Measurements from ENCODE around the gene MET. TPM values are rescaled to one million over a fixed set of nuclear protein-coding genes. Genes with fewer than 3 reads are reported as not detected.

MET gene
- total and polyA plus RNA-seq, 2 donors (not counting 1 experiment from before 2014, with no cell fraction given) = 33.4 to 44.4 TPM

- Histone ChIP-seq H4K20me1 (ENCODE audit: control insufficient read depth, extremely low read depth, insufficient read depth, low read length) (no peaks in the 10 kb centered on the region), H3K9ac (ENCODE audit: insufficient read depth, low read length) (no peak overlapping the region), H3K79me2 (ENCODE audit: control insufficient read depth, insufficient read depth, low read length) (no peaks in the 10 kb centered on the region), H3K27me3 (ENCODE audit: control insufficient read depth, insufficient read depth, low read length) (peaks cover 8% of the 10 kb centered on the region), H3K9me3 (ENCODE audit: control insufficient read depth, insufficient read depth, low read depth, low read length) (no peaks in the 10 kb centered on the region), H3K4me3 (replicated peaks in 1 of 4; ENCODE audit: control extremely low read depth in 1 of 4, insufficient read depth in 1 of 4, low read depth in 3 of 4, low read length in 4 of 4) (no peak overlapping the region), H3K4me2 (ENCODE audit: extremely low read depth, insufficient read depth, low read length) (no peak overlapping the region), H3K27ac (ENCODE audit: insufficient read depth, low read length) (no peak overlapping the region), H2AFZ (ENCODE audit: low read length) (no peak overlapping the region), H3K4me1 (ENCODE audit: control insufficient read depth, extremely low read depth, insufficient read depth, low read length) (no peaks in the 10 kb centered on the region), H3K36me3 (ENCODE audit: control insufficient read depth, insufficient read depth, low read length) (no peaks in the 10 kb centered on the region)
- no peak for TF ChIP-seq EZH2 (IDR thresholded peaks at IDR 0.05; ENCODE audit: low read length, missing control alignments)
- TF ChIP-seq, protein P1, sequence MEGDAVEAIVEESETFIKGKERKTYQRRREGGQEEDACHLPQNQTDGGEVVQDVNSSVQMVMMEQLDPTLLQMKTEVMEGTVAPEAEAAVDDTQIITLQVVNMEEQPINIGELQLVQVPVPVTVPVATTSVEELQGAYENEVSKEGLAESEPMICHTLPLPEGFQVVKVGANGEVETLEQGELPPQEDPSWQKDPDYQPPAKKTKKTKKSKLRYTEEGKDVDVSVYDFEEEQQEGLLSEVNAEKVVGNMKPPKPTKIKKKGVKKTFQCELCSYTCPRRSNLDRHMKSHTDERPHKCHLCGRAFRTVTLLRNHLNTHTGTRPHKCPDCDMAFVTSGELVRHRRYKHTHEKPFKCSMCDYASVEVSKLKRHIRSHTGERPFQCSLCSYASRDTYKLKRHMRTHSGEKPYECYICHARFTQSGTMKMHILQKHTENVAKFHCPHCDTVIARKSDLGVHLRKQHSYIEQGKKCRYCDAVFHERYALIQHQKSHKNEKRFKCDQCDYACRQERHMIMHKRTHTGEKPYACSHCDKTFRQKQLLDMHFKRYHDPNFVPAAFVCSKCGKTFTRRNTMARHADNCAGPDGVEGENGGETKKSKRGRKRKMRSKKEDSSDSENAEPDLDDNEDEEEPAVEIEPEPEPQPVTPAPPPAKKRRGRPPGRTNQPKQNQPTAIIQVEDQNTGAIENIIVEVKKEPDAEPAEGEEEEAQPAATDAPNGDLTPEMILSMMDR (conservative IDR thresholded peaks at IDR 0.05 in 1 of 2, IDR thresholded peaks at IDR 0.05 in 1 of 2; ENCODE audit: low read depth in 1 of 2, low read length in 2 of 2) = no peak
- DNase-seq (ENCODE audit: low read depth in 2 of 2) = no peak
Measured at GRCh38 chr7:116829493-116829892, 157.5 kb downstream of the MET start.

- Histone ChIP-seq H3K9ac (ENCODE audit: insufficient read depth, low read length) (no peak overlapping the region), H3K27me3 (ENCODE audit: control insufficient read depth, insufficient read depth, low read length) (no peaks in the 10 kb centered on the region), H3K79me2 (ENCODE audit: control insufficient read depth, insufficient read depth, low read length) (no peaks in the 10 kb centered on the region), H2AFZ (ENCODE audit: low read length) (no peak overlapping the region), H3K4me3 (replicated peaks in 1 of 4; ENCODE audit: control extremely low read depth in 1 of 4, insufficient read depth in 1 of 4, low read depth in 3 of 4, low read length in 4 of 4) (no peak overlapping the region), H3K27ac (ENCODE audit: insufficient read depth, low read length) (no peak overlapping the region), H3K9me3 (ENCODE audit: control insufficient read depth, insufficient read depth, low read depth, low read length) (no peaks in the 10 kb centered on the region), H4K20me1 (ENCODE audit: control insufficient read depth, extremely low read depth, insufficient read depth, low read length) (no peaks in the 10 kb centered on the region), H3K36me3 (ENCODE audit: control insufficient read depth, insufficient read depth, low read length) (no peaks in the 10 kb centered on the region), H3K4me2 (ENCODE audit: extremely low read depth, insufficient read depth, low read length) (no peak overlapping the region), H3K4me1 (ENCODE audit: control insufficient read depth, extremely low read depth, insufficient read depth, low read length) (no peaks in the 10 kb centered on the region)
- TF ChIP-seq EZH2 (IDR thresholded peaks at IDR 0.05; ENCODE audit: low read length, missing control alignments) = no peak
- TF ChIP-seq, protein P1 (conservative IDR thresholded peaks at IDR 0.05 in 1 of 2, IDR thresholded peaks at IDR 0.05 in 1 of 2; ENCODE audit: low read depth in 1 of 2, low read length in 2 of 2) = no peak
- DNase-seq (ENCODE audit: low read depth in 2 of 2) = no peak
Measured at GRCh38 chr7:116832692-116833091, 160.7 kb downstream of the MET start.

GRCh38 chr7:116834815-116835504 lies 163.0 kb downstream of the MET start:
- no peak overlapping the region for H2AFZ ChIP-seq (ENCODE audit: low read length)
- H3K9me3 ChIP-seq (ENCODE audit: control insufficient read depth, insufficient read depth, low read depth, low read length) = no peaks in the 10 kb centered on the region
- H3K4me3 ChIP-seq (replicated peaks in 1 of 4; ENCODE audit: control extremely low read depth in 1 of 4, insufficient read depth in 1 of 4, low read depth in 3 of 4, low read length in 4 of 4) = no peak overlapping the region
- no peaks in the 10 kb centered on the region for H3K36me3 ChIP-seq (ENCODE audit: control insufficient read depth, insufficient read depth, low read length)
- DNase-seq (ENCODE audit: low read depth in 2 of 2) = peak; percentile 22 to 63
- TF ChIP-seq, protein P1 (conservative IDR thresholded peaks at IDR 0.05 in 1 of 2, IDR thresholded peaks at IDR 0.05 in 1 of 2; ENCODE audit: low read depth in 1 of 2, low read length in 2 of 2) = no peak
- TF ChIP-seq EZH2 (IDR thresholded peaks at IDR 0.05; ENCODE audit: low read length, missing control alignments) = no peak
- no peak overlapping the region for H3K27ac ChIP-seq (ENCODE audit: insufficient read depth, low read length)
- H3K4me1 ChIP-seq (ENCODE audit: control insufficient read depth, extremely low read depth, insufficient read depth, low read length) = no peaks in the 10 kb centered on the region
- H3K9ac ChIP-seq (ENCODE audit: insufficient read depth, low read length) = no peak overlapping the region
- H3K79me2 ChIP-seq (ENCODE audit: control insufficient read depth, insufficient read depth, low read length) = no peaks in the 10 kb centered on the region
- H3K4me2 ChIP-seq (ENCODE audit: extremely low read depth, insufficient read depth, low read length) = no peak overlapping the region
- no peaks in the 10 kb centered on the region for H3K27me3 ChIP-seq (ENCODE audit: control insufficient read depth, insufficient read depth, low read length)
- no peaks in the 10 kb centered on the region for H4K20me1 ChIP-seq (ENCODE audit: control insufficient read depth, extremely low read depth, insufficient read depth, low read length)

Data from fibroblast of lung (primary cell).